ENCODE data around the gene CPPED1.
"Not testable (repeated sequence)": the region's sequence is repeated elsewhere in the genome, so short reads cannot be mapped to it uniquely, and the experiment has no call there.

Gene CPPED1

GRCh38 chr16:12773221-12773620 lies 30.5 kb downstream of the CPPED1 start:
- Histone ChIP-seq H3K4me3 (ENCODE audit: low read depth, low read length) (no peak overlapping the region), H3K79me2 (no peaks in the 10 kb centered on the region), H2AFZ (no peak overlapping the region), H3K4me2 (ENCODE audit: low read length) (no peak overlapping the region), H3K4me1 (no peaks in the 10 kb centered on the region), H3K9ac (no peak overlapping the region), H3K27me3 (ENCODE audit: control insufficient read depth, insufficient read depth, low read length) (no peaks in the 10 kb centered on the region), H3K9me3 (ENCODE audit: control insufficient read depth, low read length) (no peaks in the 10 kb centered on the region), H3K27ac (no peak overlapping the region), H3K36me3 (ENCODE audit: control insufficient read depth, insufficient read depth, low read length) (no peaks in the 10 kb centered on the region)
- TF ChIP-seq CTCF (IDR thresholded peaks at IDR 0.05) = no peak

- H3K4me1 ChIP-seq = no peaks in the 10 kb centered on the region
- H3K36me3 ChIP-seq (ENCODE audit: control insufficient read depth, insufficient read depth, low read length) = no peaks in the 10 kb centered on the region
- TF ChIP-seq CTCF (IDR thresholded peaks at IDR 0.05) = no peak
Observed at GRCh38 chr16:12771341-12771798, 32.3 kb downstream of the CPPED1 start.

GRCh38 chr16:12769525-12769924 lies 34.2 kb downstream of the CPPED1 start:
- H3K9ac ChIP-seq = no peak overlapping the region
- no peak overlapping the region for H3K27ac ChIP-seq
- H3K9me3 ChIP-seq (ENCODE audit: control insufficient read depth, low read length) = no peaks in the 10 kb centered on the region
- H3K4me1 ChIP-seq = no peaks in the 10 kb centered on the region
- no peaks in the 10 kb centered on the region for H3K79me2 ChIP-seq
- H3K4me3 ChIP-seq (ENCODE audit: low read depth, low read length) = no peak overlapping the region
- H3K4me2 ChIP-seq (ENCODE audit: low read length) = no peak overlapping the region
- no peak for TF ChIP-seq CTCF (IDR thresholded peaks at IDR 0.05)
- no peaks in the 10 kb centered on the region for H3K36me3 ChIP-seq (ENCODE audit: control insufficient read depth, insufficient read depth, low read length)
- no peak overlapping the region for H2AFZ ChIP-seq
- no peaks in the 10 kb centered on the region for H3K27me3 ChIP-seq (ENCODE audit: control insufficient read depth, insufficient read depth, low read length)

More at GRCh38 chr16:12771341-12771798, 32.3 kb downstream of the CPPED1 start:
- H3K4me2 ChIP-seq (ENCODE audit: low read length) = no peak overlapping the region
- H3K27ac ChIP-seq = no peak overlapping the region
- no peak overlapping the region for H3K4me3 ChIP-seq (ENCODE audit: low read depth, low read length)
- H3K79me2 ChIP-seq = no peaks in the 10 kb centered on the region
- H3K9ac ChIP-seq = no peak overlapping the region
- no peak overlapping the region for H2AFZ ChIP-seq
- H3K9me3 ChIP-seq (ENCODE audit: control insufficient read depth, low read length) = no peaks in the 10 kb centered on the region
- no peaks in the 10 kb centered on the region for H3K27me3 ChIP-seq (ENCODE audit: control insufficient read depth, insufficient read depth, low read length)

- no peak for TF ChIP-seq CTCF (IDR thresholded peaks at IDR 0.05)
- no peak overlapping the region for H3K9ac ChIP-seq
- no peaks in the 10 kb centered on the region for H3K79me2 ChIP-seq
Observed at GRCh38 chr16:12767897-12768296, 35.8 kb downstream of the CPPED1 start.

GRCh38 chr16:12766853-12767252 lies 36.8 kb downstream of the CPPED1 start:
- no peaks in the 10 kb centered on the region for H3K79me2 ChIP-seq
- H3K9ac ChIP-seq = no peak overlapping the region
- no peak overlapping the region for H3K27ac ChIP-seq
- H3K4me3 ChIP-seq (ENCODE audit: low read depth, low read length) = no peak overlapping the region
- TF ChIP-seq CTCF (IDR thresholded peaks at IDR 0.05) = no peak
- no peaks in the 10 kb centered on the region for H3K36me3 ChIP-seq (ENCODE audit: control insufficient read depth, insufficient read depth, low read length)
- no peaks in the 10 kb centered on the region for H3K9me3 ChIP-seq (ENCODE audit: control insufficient read depth, low read length)
- no peak overlapping the region for H2AFZ ChIP-seq
- H3K27me3 ChIP-seq (ENCODE audit: control insufficient read depth, insufficient read depth, low read length) = no peaks in the 10 kb centered on the region
- H3K4me1 ChIP-seq = no peaks in the 10 kb centered on the region
- no peak overlapping the region for H3K4me2 ChIP-seq (ENCODE audit: low read length)

More at GRCh38 chr16:12767897-12768296, 35.8 kb downstream of the CPPED1 start:
- Histone ChIP-seq H3K4me1 (no peaks in the 10 kb centered on the region), H3K27me3 (ENCODE audit: control insufficient read depth, insufficient read depth, low read length) (no peaks in the 10 kb centered on the region), H2AFZ (no peak overlapping the region), H3K9me3 (ENCODE audit: control insufficient read depth, low read length) (no peaks in the 10 kb centered on the region), H3K4me3 (ENCODE audit: low read depth, low read length) (no peak overlapping the region), H3K27ac (no peak overlapping the region), H3K36me3 (ENCODE audit: control insufficient read depth, insufficient read depth, low read length) (no peaks in the 10 kb centered on the region), H3K4me2 (ENCODE audit: low read length) (no peak overlapping the region)

GRCh38 chr16:12766208-12766607 lies 37.5 kb downstream of the CPPED1 start:
- H3K79me2 ChIP-seq; H3K9ac ChIP-seq; H3K36me3 ChIP-seq (ENCODE audit: control insufficient read depth, insufficient read depth, low read length); H3K27me3 ChIP-seq (ENCODE audit: control insufficient read depth, insufficient read depth, low read length); H3K4me1 ChIP-seq; H3K4me2 ChIP-seq (ENCODE audit: low read length); H3K4me3 ChIP-seq (ENCODE audit: low read depth, low read length); H3K27ac ChIP-seq; H2AFZ ChIP-seq; H3K9me3 ChIP-seq (ENCODE audit: control insufficient read depth, low read length): not testable (repeated sequence)
